ENCODE results near the gene THUMPD1. TPM values are rescaled to one million over a fixed set of nuclear protein-coding genes. Genes with fewer than 3 reads are reported as not detected.

Gene THUMPD1
- total RNA-seq, 1 experiment from 2014 or later, result 27.2 TPM

GRCh38 chr16:20782470-20782869 lies 40.9 kb upstream of the THUMPD1 start:
- Mint-ChIP-seq H3K4me1 (ENCODE audit: low read depth, unreplicated experiment) (no peaks in the 10 kb centered on the region), H3K36me3 (ENCODE audit: insufficient read depth, unreplicated experiment) (no peaks in the 10 kb centered on the region), H3K27me3 (ENCODE audit: insufficient read depth, unreplicated experiment) (no peaks in the 10 kb centered on the region), H3K27ac (ENCODE audit: unreplicated experiment) (no peak overlapping the region), H3K9me3 (ENCODE audit: unreplicated experiment) (no peaks in the 10 kb centered on the region), H3K4me3 (ENCODE audit: unreplicated experiment) (no peak overlapping the region)
- H3K27me3 ChIP-seq (replicated peaks; ENCODE audit: control insufficient read depth, insufficient read depth, low read length), result no peaks in the 10 kb centered on the region
- intact Hi-C loops (cut with micrococcal nuclease; ENCODE audit: unreplicated experiment), result no loop called here
- no TSS peak for BruUV-seq (replicated peaks)
- no peak overlapping the region for H3K4me3 ChIP-seq (ENCODE audit: low read depth, low read length)
- H3K4me1 ChIP-seq, result no peaks in the 10 kb centered on the region
- ChIA-PET POLR2A (no interaction called here), CTCF (no interaction called here)
- H3K36me3 ChIP-seq (ENCODE audit: control insufficient read depth, insufficient read depth, low read length), result no peaks in the 10 kb centered on the region
- DNase-seq, result no peak
- no peaks in the 10 kb centered on the region for H3K9me3 ChIP-seq
- TF ChIP-seq, protein P1, sequence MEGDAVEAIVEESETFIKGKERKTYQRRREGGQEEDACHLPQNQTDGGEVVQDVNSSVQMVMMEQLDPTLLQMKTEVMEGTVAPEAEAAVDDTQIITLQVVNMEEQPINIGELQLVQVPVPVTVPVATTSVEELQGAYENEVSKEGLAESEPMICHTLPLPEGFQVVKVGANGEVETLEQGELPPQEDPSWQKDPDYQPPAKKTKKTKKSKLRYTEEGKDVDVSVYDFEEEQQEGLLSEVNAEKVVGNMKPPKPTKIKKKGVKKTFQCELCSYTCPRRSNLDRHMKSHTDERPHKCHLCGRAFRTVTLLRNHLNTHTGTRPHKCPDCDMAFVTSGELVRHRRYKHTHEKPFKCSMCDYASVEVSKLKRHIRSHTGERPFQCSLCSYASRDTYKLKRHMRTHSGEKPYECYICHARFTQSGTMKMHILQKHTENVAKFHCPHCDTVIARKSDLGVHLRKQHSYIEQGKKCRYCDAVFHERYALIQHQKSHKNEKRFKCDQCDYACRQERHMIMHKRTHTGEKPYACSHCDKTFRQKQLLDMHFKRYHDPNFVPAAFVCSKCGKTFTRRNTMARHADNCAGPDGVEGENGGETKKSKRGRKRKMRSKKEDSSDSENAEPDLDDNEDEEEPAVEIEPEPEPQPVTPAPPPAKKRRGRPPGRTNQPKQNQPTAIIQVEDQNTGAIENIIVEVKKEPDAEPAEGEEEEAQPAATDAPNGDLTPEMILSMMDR (IDR thresholded peaks at IDR 0.05; ENCODE audit: insufficient read depth in 1 of 2, low read depth in 1 of 2, low read length in 1 of 2, severe bottlenecking in 1 of 2, unreplicated experiment in 1 of 2), result no peak

DNA sequence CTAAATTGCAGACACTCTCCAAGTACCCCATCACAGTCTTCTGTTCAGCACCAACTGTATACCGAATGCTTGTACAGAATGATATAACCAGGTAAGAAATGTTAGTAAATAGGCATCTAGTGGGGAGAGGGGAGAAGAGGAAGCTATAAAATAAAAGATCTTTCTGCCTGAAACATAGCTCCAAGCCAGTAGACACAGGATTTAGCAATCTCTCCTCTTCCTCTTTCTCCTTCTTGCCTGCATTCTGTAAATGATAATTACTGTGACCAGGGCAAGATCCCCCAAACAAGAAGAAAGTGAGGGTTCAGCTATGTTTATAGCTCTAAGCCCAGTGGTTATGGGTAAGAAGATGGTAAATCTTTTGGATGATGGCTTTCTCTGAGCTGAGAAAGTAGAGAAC lies 40.1 kb upstream of the THUMPD1 start:
- no peaks in the 10 kb centered on the region for H3K36me3 ChIP-seq (ENCODE audit: control insufficient read depth, insufficient read depth, low read length)
- H3K9me3 ChIP-seq, result no peaks in the 10 kb centered on the region
- TF ChIP-seq, protein P1 (IDR thresholded peaks at IDR 0.05; ENCODE audit: insufficient read depth in 1 of 2, low read depth in 1 of 2, low read length in 1 of 2, severe bottlenecking in 1 of 2, unreplicated experiment in 1 of 2), result no peak
- no peaks in the 10 kb centered on the region for H3K36me3 Mint-ChIP-seq (ENCODE audit: insufficient read depth, unreplicated experiment)
- H3K9me3 Mint-ChIP-seq (ENCODE audit: unreplicated experiment), result no peaks in the 10 kb centered on the region
- H3K27me3 ChIP-seq (replicated peaks; ENCODE audit: control insufficient read depth, insufficient read depth, low read length), result no peaks in the 10 kb centered on the region
- no TSS peak for BruUV-seq (replicated peaks)
- ChIA-PET CTCF (no interaction called here), POLR2A (no interaction called here)
- H3K4me1 ChIP-seq, result no peaks in the 10 kb centered on the region
- intact Hi-C loops (cut with micrococcal nuclease; ENCODE audit: unreplicated experiment), result no loop called here
- no peak overlapping the region for H3K4me3 ChIP-seq (ENCODE audit: low read depth, low read length)
- H3K27me3 Mint-ChIP-seq (ENCODE audit: insufficient read depth, unreplicated experiment), result no peaks in the 10 kb centered on the region
- H3K4me1 Mint-ChIP-seq (ENCODE audit: low read depth, unreplicated experiment), result no peaks in the 10 kb centered on the region
- no peak for DNase-seq
- no peak overlapping the region for H3K27ac Mint-ChIP-seq (ENCODE audit: unreplicated experiment)
- H3K4me3 Mint-ChIP-seq (ENCODE audit: unreplicated experiment), result no peak overlapping the region

GRCh38 chr16:20774703-20775362 lies 33.2 kb upstream of the THUMPD1 start:
- Histone ChIP-seq H3K36me3 (ENCODE audit: control insufficient read depth, insufficient read depth, low read length) (no peaks in the 10 kb centered on the region), H3K4me1 (no peaks in the 10 kb centered on the region), H3K9me3 (no peaks in the 10 kb centered on the region), H3K4me3 (ENCODE audit: low read depth, low read length) (no peak overlapping the region), H3K27me3 (replicated peaks; ENCODE audit: control insufficient read depth, insufficient read depth, low read length) (no peaks in the 10 kb centered on the region)
- peaks cover 9% of the 10 kb centered on the region for H3K9me3 Mint-ChIP-seq (ENCODE audit: unreplicated experiment)
- TF ChIP-seq, protein P1 (IDR thresholded peaks at IDR 0.05; ENCODE audit: insufficient read depth in 1 of 2, low read depth in 1 of 2, low read length in 1 of 2, severe bottlenecking in 1 of 2, unreplicated experiment in 1 of 2), result peak; percentile 64 to 83
- CTCF ChIA-PET, result interaction anchor here (0.6 to 1.0 kb wide), 3 partner anchors 11 to 1274 kb away, joined by 3 to 6 read pairs (median 5); partner anchors contain the start of gene ACSM3
- H3K27ac Mint-ChIP-seq (ENCODE audit: unreplicated experiment), result no peak overlapping the region
- intact Hi-C loops (cut with micrococcal nuclease; ENCODE audit: unreplicated experiment), result no loop called here
- no peaks in the 10 kb centered on the region for H3K4me1 Mint-ChIP-seq (ENCODE audit: low read depth, unreplicated experiment)
- no peaks in the 10 kb centered on the region for H3K36me3 Mint-ChIP-seq (ENCODE audit: insufficient read depth, unreplicated experiment)
- peak; percentile 69 to 75 for DNase-seq
- peaks cover 10% of the 10 kb centered on the region for H3K27me3 Mint-ChIP-seq (ENCODE audit: insufficient read depth, unreplicated experiment)
- BruUV-seq (replicated peaks), result no TSS peak
- no peak overlapping the region for H3K4me3 Mint-ChIP-seq (ENCODE audit: unreplicated experiment)
- POLR2A ChIA-PET, result no interaction called here

Data from Caco-2 (cell line).